ENCODE data around the gene ABCC1.
"Not testable (repeated sequence)": the region's sequence is repeated elsewhere in the genome, so short reads cannot be mapped to it uniquely, and the experiment has no call there.

ABCC1 gene

GRCh38 chr16:16186820-16187219, 237.4 kb downstream of the ABCC1 start:
- no peak for DNase-seq (ENCODE audit: low read depth in 2 of 2)

- no peak for DNase-seq (ENCODE audit: low read depth in 2 of 2)
These were observed 239.4 kb downstream of the ABCC1 start for GRCh38 chr16:16188827-16189226.

GRCh38 chr16:16189842-16190241, 240.4 kb downstream of the ABCC1 start:
- DNase-seq (ENCODE audit: low read depth in 2 of 2) = no peak

GRCh38 chr16:16190546-16190945, 241.1 kb downstream of the ABCC1 start:
- DNase-seq (ENCODE audit: low read depth in 2 of 2) = no peak

- DNase-seq (ENCODE audit: low read depth in 2 of 2) = not testable (repeated sequence)
These were observed 241.6 kb downstream of the ABCC1 start for GRCh38 chr16:16190966-16191365.

- DNase-seq (ENCODE audit: low read depth in 2 of 2) = no peak
These were observed 242.2 kb downstream of the ABCC1 start for GRCh38 chr16:16191493-16192167.
